Stimulated activated CD4-positive, alpha-beta T cell treated with anti-CD3 and anti-CD28 coated beads, TNF-alpha, amount 100 ng/mL, for 4 hours (primary cell): Measurements from ENCODE around the gene SWAP70.
"Not testable (repeated sequence)": the region's sequence is repeated elsewhere in the genome, so short reads cannot be mapped to it uniquely, and the experiment has no call there.

Experiments used
- DNase-seq, 3 experiments: peaks; one replicate each; pipeline ENCODE4 v3.0.0-alpha.2; 2020; ENCODE audit warnings: low read depth in 3 of 3

Gene SWAP70

DNA sequence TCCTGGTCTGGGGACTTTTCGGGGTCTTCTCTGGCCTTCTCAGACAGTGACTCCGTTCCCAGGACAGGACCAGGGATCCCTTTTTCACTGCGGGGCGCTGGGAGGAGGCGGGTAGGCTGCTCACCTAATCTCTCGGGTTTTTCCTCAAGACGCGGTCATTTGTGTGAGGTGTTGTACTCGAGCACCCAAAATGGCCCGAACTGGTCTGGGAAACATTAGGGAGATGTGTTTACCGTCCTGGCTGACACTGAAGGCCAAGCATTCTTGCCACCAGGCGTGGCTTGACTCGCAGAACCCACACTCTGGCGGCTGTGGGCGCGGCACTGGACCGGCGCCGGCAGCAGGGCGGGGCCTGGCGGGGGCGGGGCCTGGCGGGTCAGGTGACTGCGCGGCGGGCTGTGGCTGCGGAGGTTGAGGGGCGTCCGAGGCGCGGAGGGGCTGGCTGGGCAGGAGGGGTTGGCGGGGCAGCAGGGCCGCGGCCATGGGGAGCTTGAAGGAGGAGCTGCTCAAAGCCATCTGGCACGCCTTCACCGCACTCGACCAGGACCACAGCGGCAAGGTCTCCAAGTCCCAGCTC lies at the start of gene SWAP70:
Gene SWAP70, plus strand, starts transcription at position 379 of the 577 bp plus-strand sequence. Its CDS starts 103 bp downstream, at position 482.
- peak; percentile 42 to 59 (median 58) for DNase-seq

DNA sequence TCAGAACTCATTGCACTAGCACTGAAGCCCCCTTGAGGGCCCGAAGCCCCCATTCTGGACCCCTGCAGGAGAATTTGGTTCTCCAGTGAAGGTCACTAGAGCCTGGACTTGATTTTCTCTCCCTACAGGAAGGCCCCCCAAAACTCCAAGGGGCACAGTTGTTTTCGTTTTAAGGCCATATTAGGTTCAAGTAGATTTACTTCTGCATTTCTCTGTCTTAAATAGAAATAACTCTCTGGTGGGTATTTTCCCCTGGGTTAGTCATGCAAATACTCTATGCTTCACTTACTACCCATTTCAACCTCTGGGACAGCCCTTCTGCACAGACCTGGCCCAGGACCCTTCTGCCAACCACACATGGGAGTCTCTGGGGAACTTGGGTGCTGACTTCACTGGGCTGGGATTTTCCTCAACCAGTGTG lies 48.8 kb upstream of the SWAP70 start:
- no peak for DNase-seq

DNA sequence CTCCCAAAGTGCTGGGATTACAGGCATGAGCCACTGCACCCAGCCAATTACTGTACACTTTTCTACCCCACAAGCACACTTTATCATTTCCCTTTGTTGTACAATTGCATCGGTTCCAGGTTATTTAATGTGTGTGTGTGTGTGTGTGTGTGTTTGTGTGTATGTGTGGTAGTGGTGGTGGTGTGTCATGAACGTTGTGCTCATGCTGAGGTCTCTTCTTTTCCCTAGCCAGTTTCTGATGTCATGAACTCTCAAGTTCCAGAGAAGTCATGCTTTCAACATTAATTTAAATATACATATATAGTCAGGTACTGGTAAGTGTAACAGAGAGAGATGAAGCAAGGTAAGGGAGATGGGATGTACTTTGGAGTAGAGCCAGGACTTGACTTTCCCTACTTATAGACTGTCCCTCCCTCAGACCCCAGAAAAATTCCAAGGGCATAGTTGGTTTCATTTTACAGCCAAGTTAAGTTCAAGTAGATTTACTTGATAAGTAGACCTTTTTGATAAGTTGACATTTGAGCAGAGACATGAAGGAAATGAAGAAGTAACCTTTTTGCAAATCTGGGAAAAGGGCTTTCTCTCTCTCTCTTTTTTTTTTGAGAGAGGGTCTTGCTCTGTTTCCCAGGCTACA lies 47.7 kb upstream of the SWAP70 start:
- DNase-seq: no peak

DNA sequence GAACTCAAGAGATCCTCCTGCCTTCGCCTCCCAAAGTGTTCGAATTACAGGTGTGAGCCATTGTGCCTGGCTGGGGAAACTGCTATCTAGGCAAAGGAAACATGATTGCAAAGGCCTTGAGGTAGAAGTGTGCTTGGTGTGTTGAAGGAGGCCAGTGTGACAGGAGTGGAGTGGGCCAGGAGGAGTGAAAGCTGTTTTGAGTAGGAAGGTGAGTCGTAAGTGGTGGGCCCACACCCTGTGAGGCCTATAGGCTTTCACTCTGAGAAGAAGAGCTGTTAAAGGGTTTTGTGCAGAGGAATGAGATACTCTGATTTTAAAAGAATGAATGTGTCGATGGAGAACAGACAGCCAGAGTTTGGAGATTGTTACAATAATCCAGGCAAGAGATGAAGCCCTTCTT lies 47.0 kb upstream of the SWAP70 start:
- no peak for DNase-seq

DNA sequence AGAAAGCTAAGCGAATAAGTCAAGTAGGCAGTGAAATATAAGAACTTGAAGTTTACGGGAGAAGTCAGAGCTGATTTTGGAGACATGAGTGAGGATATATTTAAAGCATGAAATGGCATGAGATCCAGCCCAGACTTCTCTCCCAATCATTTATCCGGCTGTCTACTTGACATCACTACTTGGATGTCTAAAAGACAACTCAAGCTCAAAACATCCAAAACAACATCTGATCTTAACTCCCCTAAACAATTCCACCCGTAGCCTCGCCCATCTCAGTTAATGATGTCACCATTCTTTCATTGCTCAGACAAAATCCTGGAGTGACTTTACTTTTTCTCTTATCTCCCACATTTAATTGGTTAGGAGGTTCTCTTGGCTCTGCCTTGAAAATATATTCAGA lies 45.9 kb upstream of the SWAP70 start:
- DNase-seq: no peak

DNA sequence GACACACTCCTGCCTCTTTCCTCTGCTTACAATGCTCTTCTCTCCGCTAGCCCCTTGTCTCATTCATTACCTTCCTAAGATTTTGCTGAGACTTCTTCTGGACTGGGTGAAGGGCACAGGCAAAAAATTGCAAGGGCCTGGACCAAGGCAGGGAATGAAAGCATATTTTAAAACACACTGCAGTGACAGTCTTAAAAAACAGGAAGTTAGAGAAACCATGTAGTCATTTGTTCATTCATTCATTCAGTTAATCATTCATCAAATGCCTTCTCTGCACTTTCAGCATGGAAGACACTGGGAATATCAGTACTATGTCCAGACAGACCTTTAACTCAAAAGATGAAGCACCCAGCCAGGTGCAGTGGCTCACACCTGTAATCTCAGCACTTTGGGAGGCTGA lies 44.9 kb upstream of the SWAP70 start:
- DNase-seq: no peak

DNA sequence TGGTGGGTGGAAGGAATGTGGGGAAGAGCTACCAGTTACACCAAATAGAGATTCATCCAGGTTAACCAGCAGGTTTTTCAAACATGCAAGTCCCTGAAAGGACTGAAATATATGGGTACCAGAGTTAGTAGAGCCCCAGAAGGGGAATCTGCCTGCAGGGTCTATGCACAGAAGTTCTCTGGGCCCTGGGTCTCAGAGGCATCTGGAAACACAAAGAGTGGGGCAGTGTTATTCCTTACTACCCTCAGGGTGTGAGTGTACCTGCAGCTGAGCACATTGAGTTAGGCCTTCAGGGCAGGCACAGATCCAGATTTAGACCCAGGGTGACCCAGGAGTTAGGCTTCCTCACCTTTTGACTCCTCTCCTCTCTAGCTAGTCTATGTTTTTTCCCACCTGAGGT lies 43.9 kb upstream of the SWAP70 start:
- no peak for DNase-seq

DNA sequence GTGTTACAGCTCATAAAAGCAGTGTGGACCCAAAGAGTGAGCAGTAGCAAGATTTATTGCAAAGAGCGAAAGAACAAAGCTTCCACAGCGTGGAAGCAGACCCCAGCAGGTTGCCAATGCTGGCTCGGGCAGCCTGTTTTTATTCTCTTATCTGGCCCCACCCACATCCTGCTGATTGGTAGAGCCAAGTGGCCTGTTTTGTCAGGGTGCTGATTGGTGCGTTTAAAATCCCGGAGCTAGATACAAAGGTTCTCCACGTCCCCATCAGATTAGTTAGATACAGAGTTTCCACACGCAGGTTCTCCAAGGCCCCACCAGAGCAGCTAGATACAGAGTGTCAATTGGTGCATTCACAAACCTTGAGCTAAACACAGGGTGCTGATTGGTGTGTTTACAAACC lies 41.5 kb upstream of the SWAP70 start:
- not testable (repeated sequence) for DNase-seq

DNA sequence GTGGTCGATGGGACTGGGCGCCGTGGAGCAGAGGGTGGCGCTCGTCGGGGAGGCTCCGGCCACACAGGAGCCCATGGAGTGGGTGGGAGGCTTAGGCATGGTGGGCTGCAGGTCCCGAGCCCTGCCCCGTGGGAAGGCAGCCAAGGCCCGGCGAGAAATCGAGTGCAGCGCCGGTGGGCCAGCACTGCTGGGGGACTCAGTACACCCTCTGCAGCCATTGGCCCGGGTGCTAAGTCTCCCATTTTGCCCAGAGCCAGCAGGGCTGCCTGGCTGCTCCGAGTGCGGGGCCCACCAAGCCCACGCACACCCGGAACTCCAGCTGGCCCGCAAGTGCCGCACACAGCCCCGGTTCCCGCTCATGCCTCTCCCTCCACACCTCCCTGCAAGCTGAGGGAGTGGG lies 40.8 kb upstream of the SWAP70 start:
- not testable (repeated sequence) for DNase-seq

DNA sequence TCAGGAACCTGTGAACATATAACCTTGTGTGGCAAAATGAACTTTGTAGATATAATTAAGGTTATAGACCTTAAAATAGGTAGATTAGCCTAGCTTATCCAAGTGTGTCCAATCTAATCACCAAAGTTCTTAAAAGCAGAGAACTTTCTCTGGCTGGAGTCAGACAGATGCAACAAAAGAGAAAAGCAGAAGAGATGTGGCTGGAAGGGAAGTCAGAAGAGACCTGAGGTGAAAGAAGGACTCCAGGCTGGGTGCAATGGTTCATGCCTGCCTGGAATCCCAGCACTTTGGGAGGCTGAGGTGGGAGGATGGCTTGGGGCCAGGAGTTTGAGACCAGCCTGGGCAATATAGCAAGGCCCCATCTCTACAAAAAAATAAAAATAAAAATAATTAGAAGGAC lies 39.4 kb upstream of the SWAP70 start:
- no peak for DNase-seq

DNA sequence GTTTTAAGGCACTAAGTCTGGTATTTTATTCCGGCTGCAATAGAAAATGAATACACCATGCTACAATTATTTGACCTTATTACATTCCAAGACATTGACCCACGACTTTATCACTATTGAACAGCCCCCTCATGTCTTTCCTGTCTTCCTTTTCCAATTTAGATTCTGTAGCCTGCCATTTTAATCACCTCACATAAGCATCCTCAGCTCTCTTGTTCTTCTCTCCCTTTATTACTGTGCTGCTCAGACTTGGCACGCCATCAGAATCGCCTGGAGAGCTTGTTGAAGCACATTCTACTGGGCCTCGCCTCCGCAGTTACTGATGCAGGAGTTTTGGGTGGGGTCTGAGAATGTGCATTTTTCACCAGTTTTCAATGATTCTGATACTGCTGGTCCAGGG lies 38.7 kb upstream of the SWAP70 start:
- no peak for DNase-seq

DNA sequence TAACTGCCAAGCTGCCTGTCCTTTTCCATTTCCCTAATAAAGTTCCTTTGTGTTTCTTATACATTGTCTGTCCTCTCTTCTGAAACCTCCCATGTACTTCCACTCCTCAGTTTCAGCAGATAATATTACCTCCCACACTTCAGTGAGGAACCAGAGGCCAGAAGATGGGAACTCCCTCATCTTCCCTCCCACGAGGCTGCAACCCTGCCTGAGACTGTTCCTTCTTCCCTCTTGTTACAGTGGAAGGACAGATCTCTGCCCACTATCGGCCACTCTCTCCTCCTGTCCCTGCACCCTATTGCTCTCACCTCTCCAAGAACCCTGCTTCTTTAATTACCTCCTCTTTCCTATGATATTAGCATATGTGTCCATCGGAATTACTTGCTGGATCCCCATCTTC lies 38.1 kb upstream of the SWAP70 start:
- DNase-seq: no peak

DNA sequence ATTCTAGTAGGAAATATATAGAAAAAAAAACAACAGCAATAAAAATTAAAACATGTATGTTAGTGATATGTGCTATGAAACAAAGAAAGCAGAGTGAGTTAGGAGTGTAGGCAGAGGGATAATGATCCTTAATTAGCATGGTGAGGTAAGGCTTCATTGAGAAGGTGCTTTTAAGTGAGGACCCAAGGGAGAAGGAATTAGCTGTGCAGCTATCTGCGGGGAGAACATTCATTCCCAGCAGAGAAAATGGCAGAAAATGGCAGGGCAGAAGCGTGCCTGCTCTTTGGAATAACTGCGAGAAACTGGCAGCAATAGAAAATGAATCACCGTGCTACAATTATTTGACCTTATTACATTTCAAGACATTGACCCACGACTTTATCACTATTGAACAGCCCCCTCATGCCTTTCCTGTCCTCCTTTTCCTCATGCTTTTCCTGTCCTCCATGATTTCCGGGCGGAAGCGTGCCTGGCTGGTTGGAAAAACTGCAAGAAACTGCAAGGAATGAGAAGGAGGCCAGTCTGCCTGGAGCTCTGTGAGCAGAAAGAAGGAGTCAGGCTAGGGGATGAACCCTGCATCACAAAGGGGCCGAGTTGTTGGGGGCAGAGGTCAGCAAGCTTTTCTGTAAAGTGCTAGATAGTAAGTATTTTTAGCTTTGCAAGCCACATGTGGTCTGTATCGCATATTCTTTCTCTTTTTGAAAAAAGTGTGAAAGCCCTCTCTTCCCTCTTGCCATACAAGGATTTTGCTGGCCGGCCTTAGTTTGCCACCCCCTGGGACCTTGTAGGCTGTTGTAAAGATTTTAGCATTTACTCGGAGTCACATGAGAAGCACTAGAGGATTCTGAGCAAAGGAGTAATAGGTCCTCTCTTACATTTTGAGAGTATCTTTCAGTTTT lies 37.1 kb upstream of the SWAP70 start:
- DNase-seq: no peak

DNA sequence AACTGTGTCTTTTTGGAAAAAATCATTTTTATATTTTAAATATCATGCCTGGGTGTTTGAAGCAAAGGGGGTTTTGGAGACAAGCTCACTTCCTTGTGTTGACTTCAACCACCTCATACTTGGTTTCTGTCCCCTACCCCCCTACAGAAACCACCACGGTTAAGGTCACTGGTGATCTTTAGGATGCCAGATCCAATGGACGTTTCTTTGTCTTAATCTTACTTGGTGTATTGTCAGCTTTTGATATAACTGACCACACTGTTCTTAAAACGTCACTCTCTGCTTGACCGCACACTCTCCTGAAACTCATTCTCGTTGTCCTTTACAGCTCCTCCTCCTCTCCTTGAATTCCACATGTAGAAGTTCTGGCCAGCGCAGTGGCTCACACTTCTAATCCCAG lies 34.8 kb upstream of the SWAP70 start:
- DNase-seq: no peak

DNA sequence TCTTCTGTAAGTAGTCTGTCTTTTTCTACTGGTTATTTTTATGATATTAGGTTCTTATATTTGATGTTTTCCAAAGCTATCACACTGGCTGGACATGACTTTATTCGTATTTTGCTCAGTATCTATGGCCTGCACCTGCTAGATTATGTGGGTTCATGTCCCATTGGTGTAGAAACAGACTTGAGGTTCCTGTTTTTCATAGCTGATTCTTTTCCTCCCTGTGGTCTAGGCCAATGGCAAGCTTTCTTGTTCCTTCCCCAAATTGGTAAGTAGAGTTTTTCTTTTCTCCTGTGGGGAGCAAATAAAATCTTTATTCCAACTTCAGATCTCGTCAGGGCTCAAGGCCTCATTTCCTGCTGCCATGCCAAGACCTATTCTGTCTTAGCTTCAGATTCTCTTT lies 30.2 kb upstream of the SWAP70 start:
- no peak for DNase-seq

DNA sequence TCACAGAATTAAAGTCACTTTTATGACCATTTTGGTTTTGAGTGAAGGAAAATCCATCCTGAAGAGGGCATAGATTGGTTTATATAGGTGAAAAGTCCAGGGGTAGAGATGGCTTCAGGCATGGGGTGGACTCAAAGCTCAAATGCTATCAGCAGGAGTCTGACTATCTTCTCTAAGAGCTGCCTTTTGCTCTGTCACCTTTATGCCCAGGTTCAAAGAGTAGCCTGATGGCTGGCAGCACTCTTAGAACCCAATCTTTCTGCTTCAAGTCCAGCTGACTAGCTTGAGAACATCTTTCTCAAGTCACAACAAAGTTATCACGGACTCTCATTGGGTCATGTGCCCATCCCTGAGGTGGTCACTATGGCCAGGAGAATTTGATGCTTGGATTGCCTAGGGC lies 27.2 kb upstream of the SWAP70 start:
- DNase-seq: no peak

DNA sequence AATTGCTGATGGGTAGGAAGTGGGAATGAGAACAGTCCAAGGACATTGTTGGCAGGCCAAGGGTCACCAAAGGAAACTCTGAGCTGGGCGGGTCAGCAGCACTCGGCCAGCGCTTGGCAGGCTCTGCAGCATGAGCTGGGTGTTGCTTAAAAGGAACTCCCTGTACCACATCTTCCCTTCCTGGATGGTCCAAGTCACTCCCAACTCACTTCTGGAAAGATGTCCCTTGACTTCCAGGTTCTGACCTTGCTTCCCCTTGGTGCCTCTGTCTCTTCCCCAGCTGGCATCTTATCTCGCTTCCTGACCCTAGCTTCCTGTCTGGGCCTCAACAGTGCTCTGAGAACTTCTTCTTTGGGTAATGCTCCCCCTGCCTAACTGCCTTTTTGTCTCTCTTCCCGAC lies 24.8 kb upstream of the SWAP70 start:
- no peak for DNase-seq

DNA sequence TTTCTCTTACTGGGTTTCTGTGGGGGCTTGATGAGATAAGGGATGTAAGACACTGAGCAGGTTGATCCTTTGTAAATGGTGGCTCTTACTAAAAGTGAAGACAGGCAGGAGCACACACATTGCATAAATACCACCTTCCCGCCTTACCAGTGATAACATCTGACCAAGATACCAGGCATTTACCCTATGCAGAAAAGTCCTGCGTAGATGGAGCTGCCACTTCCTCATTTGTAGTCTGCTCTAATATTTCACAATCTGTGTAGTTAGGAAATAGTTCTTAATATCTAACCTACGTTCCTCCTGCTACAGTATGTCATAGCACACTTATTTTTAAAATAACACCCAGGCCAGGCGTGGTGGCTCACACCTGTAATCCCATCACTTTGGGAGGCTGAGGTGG lies 23.9 kb upstream of the SWAP70 start:
- DNase-seq: no peak

DNA sequence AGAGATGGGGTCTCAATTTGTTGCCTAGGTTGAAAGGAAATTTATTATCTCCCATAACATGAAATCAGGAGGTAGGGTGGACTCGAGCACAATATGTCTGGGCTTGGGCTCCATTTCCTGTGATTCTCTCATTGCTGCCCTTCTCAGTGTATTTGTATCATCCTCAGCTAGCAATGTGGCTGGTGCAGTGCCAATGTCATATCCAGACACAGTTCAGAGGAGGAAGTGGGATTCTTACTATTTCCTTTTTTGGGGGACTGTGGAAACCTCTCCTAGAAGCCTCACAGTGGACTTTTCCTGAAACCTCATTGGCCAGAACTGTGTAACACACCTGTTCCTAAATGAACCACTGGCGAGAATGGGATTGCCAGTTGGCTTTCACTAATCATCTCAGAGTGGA lies 21.0 kb upstream of the SWAP70 start:
- DNase-seq: no peak

DNA sequence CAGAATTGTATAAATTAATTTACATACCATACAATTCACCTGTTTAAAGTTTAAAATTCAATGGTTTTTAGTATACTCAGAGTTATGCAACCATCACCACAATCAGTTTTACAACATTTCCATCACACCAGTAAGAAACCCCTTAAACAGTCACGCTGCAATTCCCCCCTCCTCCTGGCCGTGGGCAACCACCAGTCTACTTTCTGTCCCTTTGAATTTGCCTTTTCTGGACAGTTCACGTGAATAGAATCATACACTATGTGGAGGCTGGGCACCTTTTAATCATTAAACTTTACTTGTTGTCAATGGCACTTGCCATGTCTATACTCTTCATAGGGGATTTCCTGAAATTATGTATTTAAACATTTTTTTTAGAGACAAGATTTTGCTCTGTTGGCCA lies 20.1 kb upstream of the SWAP70 start:
- DNase-seq: no peak

DNA sequence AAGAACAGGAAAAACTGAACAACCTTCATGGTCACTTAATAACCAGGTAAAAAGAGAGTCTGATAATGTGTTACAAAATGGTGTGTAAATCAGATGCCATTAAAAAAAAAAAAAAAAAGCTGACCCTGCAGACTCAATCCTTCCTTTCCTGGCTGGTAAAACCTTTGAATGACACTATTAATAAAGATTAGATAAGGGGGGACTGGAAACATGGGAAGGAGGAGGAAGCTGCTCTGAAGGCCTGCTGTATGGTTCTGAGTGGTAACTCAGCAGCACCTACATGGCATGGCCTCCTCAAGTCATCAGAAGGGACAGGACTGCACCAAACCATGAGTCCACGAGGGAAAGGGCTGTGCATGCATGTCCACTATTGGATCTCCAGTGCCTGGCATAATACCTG lies 18.0 kb upstream of the SWAP70 start:
- DNase-seq: no peak

DNA sequence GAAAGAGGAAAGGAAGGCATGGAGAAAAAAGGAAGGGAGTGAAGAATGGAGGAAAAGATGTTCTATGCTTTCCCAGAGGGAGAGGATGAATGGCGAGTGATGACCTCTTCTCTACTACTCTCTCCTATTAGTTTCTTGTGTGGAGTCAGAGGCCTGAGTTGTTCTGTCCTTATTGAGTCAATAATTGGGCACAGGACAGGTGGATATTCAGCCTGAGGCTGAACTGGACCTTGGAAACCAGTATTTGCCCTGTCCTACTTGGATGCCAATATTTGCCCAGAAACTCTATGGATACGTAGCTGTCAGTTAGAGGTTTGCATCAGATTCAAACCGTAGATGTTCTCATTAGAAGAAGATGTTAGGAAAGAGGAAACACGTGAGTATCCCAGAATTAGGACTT lies 17.6 kb upstream of the SWAP70 start:
- DNase-seq: no peak

DNA sequence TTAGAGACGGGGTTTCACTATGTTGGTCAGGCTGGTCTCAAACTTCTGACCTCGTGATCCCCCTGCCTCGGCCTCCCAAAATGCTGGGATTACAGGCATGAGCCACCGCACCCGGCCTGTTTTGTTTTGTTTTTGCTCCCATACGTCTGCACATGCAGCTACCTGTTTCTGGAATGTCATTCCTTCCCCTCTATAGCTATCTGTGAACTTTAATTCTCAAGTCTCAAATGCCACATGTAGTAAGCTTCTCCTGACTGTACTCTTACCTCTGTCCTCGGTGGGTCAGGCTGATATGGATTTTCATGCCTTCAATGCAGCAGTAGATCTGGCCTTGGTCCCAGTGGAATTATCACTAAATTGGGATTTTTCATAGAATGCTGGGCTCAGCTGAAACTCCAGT lies 12.4 kb upstream of the SWAP70 start:
- DNase-seq: no peak
